ENCODE results near the gene LURAP1L. TPM values are rescaled to one million over a fixed set of nuclear protein-coding genes. Genes with fewer than 3 reads are reported as not detected.

Gene LURAP1L, protein sequence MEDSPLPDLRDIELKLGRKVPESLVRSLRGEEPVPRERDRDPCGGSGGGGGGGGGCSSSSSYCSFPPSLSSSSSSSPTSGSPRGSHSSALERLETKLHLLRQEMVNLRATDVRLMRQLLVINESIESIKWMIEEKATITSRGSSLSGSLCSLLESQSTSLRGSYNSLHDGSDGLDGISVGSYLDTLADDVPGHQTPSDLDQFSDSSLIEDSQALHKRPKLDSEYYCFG
- not detected for total RNA-seq

DNA sequence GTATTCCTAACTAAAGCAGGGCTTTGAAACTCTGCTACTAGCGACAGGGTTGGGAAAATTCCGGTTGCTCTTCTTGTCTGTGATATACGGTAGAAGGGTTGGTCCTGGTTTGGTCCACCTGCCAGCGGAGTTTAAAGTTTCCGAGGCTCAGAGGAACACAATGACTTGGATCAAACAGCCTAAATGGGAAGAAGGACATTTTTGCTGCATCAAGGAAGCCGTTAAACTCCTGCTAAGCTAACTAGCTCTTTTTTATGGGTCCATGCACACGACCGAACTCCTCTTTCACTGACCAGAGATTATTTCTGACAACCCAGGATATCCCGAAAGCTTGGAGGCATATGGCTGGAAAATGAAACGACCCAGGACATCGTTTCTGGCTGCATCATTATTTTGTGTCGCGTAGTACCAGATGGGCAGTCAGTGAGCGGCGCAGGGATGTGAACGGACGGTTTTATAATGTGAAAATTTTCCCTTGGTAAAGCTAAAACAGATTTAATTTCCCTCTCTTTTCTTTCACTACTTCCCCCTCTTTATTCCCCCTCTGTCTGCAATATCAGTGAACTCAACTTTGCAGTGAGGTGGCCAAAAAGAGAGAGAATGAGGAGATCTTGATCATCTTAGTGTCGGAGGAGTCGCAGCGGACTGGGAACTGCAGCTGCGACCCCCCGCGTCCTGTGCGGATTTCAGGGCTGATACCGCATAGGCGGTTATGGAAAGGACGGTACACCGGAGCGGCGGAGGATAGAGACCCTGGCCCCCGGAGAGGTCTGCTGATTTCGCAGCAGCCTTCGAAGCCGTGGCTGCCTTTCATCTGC, at the start of gene LURAP1L:
Gene LURAP1L, plus strand, starts transcription at position 160 of the 818 bp plus-strand sequence. CDS start 696 bp downstream, outside the sequence.
- peaks cover 1% of the 10 kb centered on the region for H3K4me1 Mint-ChIP-seq
- H3K4me3 Mint-ChIP-seq, result no peak within 1 kb of the TSS
- no peak within 1 kb of the TSS for H3K27ac Mint-ChIP-seq
- no peaks in the 10 kb centered on the region for H3K36me3 Mint-ChIP-seq
- H3K9me3 Mint-ChIP-seq, result peaks cover 2% of the 10 kb centered on the region
- peaks cover 30% of the 10 kb centered on the region for H3K27me3 Mint-ChIP-seq
- DNase-seq, result no peak

DNA sequence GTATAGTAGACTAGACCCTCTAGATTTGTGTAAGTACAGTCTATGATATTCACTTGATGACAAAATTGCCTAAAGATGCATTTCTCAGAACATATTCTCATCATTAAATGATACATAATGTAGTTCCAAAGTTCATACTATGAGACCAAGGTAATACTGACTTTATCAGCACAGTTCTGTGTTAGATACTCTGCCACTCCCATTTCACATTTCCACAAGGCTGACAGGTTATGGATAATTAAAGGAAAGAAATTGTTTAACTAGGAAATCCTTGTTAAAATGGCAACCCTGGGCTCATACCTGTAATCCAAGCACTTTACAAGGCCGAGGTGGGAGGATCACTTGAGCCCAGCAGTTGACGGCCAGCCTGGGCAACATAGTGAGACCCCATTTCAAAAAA, 48.0 kb upstream of the LURAP1L start:
- Mint-ChIP-seq H3K27ac (no peak overlapping the region), H3K4me3 (no peak overlapping the region), H3K27me3 (no peaks in the 10 kb centered on the region), H3K9me3 (peaks cover 7% of the 10 kb centered on the region), H3K36me3 (no peaks in the 10 kb centered on the region), H3K4me1 (no peaks in the 10 kb centered on the region)
- no peak for DNase-seq

DNA sequence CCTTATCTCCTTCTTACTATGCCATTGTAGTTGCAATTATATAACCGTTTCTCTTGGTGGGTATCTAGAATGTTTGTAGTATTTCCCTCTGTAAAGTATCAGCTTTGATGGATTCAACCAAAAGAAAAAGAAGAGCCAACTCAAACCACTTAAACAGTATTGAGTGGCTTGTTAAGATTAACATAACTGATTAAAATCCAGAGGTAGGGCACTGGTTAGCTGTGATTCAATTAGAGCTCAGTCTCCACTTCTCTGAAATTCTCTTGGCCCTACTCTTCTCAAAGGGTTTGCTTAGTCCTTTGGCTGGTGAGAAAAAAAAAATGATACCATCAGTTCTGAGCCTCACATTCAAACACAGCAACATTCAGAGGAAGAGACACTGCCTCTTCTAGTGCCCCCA, 44.6 kb upstream of the LURAP1L start:
- H3K4me1 Mint-ChIP-seq, result no peaks in the 10 kb centered on the region
- no peaks in the 10 kb centered on the region for H3K27me3 Mint-ChIP-seq
- H3K27ac Mint-ChIP-seq, result no peak overlapping the region
- no peaks in the 10 kb centered on the region for H3K36me3 Mint-ChIP-seq
- H3K4me3 Mint-ChIP-seq, result no peak overlapping the region
- H3K9me3 Mint-ChIP-seq, result peaks cover 12% of the 10 kb centered on the region
- no peak for DNase-seq

DNA sequence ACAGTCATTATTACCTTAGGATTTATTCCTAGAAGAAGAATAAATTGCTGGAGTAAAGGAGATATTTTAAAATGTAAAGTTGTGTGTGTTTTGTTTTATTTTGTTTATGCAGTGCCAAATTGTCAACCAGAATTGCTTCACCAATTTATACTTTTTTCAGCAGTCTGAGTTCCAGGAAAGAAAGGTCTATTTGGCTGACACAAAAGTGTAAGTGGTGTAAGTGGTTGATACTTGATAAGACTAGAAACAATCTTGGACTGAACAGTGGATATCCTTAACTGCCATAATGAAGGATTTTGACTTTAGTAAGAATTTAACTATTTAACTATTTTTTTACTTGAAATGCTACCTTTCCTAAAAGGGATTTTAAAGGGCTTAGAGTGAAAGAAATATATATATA, 43.9 kb upstream of the LURAP1L start:
- no peak for DNase-seq
- peaks cover 15% of the 10 kb centered on the region for H3K9me3 Mint-ChIP-seq
- H3K4me1 Mint-ChIP-seq, result no peaks in the 10 kb centered on the region
- H3K27me3 Mint-ChIP-seq, result no peaks in the 10 kb centered on the region
- no peaks in the 10 kb centered on the region for H3K36me3 Mint-ChIP-seq
- no peak overlapping the region for H3K27ac Mint-ChIP-seq
- no peak overlapping the region for H3K4me3 Mint-ChIP-seq

DNA sequence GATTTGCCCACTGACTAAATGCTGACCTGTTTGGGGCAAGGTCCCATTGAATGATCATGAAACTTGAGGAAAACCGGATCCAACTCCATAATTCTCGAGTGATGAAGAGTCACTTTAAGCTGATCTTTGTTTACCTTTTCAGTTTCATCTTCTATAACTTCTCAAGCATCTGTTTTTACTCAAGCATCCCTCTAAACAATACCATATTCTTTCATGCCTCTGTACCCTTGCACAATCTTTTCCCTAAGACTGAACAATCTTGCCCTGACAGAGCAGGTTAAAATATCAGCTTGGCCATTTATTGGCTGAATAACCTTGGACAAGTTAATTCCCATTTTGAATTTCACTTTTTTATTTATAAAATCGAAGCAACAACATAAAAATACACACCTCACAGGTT, 41.8 kb upstream of the LURAP1L start:
- Mint-ChIP-seq H3K9me3 (peaks cover 13% of the 10 kb centered on the region), H3K27me3 (no peaks in the 10 kb centered on the region)

DNA sequence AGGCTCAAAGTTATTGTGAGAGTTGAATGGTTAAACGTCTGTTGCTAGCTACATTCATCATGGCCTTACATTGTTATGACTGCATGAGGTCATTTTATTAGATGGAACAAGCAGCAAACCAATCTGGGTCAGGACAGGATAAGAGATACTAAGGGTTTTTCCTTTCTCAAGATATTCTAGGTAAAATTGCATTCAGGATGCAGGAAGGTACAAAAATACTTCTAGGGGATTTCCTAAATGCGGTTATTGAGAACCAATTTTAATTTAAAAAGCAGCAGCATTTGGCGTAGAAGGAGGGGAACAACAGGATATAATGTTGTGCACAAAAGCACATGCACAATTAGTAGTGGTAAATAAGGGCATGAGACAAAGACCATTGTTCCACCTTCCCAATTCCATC, 39.2 kb upstream of the LURAP1L start:
- Mint-ChIP-seq H3K27ac (no peak overlapping the region), H3K4me1 (no peaks in the 10 kb centered on the region), H3K27me3 (no peaks in the 10 kb centered on the region), H3K36me3 (no peaks in the 10 kb centered on the region), H3K9me3 (peaks cover 13% of the 10 kb centered on the region), H3K4me3 (no peak overlapping the region)
- no peak for DNase-seq

More for the DNA sequence above, 41.8 kb upstream of the LURAP1L start:
- Mint-ChIP-seq H3K27ac (no peak overlapping the region), H3K36me3 (no peaks in the 10 kb centered on the region), H3K4me1 (no peaks in the 10 kb centered on the region), H3K4me3 (no peak overlapping the region)
- no peak for DNase-seq

DNA sequence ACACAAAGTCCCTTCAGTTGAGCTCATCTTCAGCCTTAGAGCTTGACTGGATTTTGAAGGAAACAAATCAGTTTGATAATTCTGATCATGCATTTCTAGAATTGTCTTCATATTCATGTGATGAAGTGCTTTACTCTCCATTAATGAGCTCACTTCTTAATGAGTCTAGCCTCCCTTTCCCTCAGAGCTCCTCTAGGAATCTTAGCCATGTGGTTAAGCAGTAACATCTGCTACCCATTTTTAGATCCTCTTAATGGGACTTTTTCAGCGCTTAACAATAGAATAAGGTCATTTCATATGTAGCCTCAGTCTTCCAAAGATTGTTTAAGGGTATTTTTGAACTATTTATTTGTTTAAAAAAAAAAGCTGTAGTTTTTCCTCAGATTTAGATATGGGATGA, 36.9 kb upstream of the LURAP1L start:
- Mint-ChIP-seq H3K36me3 (no peaks in the 10 kb centered on the region), H3K27ac (no peak overlapping the region), H3K4me1 (no peaks in the 10 kb centered on the region), H3K9me3 (peaks cover 22% of the 10 kb centered on the region), H3K4me3 (no peak overlapping the region), H3K27me3 (no peaks in the 10 kb centered on the region)
- no peak for DNase-seq

DNA sequence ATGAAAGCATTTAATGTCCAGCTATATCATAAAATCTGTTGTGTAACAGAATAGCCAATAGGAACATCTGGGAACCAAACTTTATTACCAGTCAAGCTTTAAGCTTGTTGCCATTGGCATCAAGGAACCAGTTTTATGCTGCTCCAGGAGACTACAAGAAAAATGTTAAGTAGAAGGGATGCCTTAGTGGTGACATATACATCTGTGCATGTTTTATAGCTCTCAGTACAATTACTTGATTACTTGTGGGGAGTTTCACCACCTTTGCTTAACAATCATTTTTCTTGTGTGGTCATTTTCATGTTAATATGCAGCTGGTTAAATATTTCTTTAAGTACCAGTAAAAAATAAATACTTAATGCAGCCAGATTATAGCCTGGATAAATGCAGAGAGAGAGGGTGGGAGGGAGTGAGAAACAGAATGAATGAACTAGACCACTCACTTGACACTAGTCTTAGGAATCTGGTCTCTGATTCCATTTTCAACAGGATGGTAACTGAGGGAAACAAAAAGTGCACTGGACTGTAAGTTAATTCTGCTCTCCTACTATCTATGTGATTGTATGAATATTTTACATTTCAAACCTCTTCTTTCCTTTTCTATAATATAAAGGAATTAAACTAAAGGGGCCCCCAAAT, 35.7 kb upstream of the LURAP1L start:
- Mint-ChIP-seq H3K36me3 (no peaks in the 10 kb centered on the region), H3K4me3 (no peak overlapping the region), H3K9me3 (peaks cover 23% of the 10 kb centered on the region), H3K27me3 (no peaks in the 10 kb centered on the region), H3K4me1 (no peaks in the 10 kb centered on the region), H3K27ac (no peak overlapping the region)
- no peak for DNase-seq

DNA sequence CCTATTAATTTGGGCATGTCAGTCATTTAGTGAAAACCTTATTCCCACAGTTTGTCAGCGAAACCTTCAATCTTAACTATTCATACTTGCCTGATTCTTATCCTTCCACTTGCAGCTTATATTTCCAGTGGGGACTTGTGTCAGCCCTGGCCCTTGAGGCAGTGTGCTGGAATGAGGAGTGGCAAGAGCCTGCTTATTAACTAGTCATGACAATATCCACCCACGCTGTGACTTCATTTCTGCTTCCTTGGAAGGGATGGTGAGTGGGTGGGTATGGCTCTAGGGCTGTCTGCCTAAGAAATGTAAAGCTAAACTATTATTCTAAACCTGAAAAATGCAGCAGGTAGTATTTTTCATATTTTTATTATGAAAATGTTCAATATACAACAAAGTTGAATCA, 34.0 kb upstream of the LURAP1L start:
- Mint-ChIP-seq H3K4me1 (no peaks in the 10 kb centered on the region), H3K36me3 (no peaks in the 10 kb centered on the region)

DNA sequence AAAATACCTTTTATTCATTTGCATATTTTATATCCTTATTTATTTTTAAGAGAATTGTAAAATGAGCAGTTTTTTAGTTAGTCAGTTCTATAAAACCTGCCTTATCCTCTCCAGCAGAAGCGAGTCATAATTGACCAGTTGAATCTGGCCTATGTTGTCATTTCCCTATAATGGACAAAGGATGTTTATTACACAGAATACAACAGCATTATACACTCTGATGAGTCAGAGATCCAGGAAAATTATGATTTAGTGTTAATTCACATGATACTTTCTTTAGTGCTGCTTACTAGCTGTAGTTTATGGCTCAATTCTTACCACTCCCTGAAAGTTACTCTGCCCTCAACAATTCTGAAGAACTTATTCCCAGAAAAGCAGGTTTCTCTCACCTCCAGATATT, 26.8 kb upstream of the LURAP1L start:
- no peak overlapping the region for H3K27ac Mint-ChIP-seq
- H3K36me3 Mint-ChIP-seq, result no peaks in the 10 kb centered on the region
- H3K4me1 Mint-ChIP-seq, result no peaks in the 10 kb centered on the region
- peaks cover 7% of the 10 kb centered on the region for H3K9me3 Mint-ChIP-seq
- no peak for DNase-seq
- no peak overlapping the region for H3K4me3 Mint-ChIP-seq
- no peaks in the 10 kb centered on the region for H3K27me3 Mint-ChIP-seq

More for the DNA sequence above, 34.0 kb upstream of the LURAP1L start:
- H3K27ac Mint-ChIP-seq, result no peak overlapping the region
- DNase-seq, result no peak
- no peak overlapping the region for H3K4me3 Mint-ChIP-seq
- H3K27me3 Mint-ChIP-seq, result no peaks in the 10 kb centered on the region
- H3K9me3 Mint-ChIP-seq, result peaks cover 15% of the 10 kb centered on the region

DNA sequence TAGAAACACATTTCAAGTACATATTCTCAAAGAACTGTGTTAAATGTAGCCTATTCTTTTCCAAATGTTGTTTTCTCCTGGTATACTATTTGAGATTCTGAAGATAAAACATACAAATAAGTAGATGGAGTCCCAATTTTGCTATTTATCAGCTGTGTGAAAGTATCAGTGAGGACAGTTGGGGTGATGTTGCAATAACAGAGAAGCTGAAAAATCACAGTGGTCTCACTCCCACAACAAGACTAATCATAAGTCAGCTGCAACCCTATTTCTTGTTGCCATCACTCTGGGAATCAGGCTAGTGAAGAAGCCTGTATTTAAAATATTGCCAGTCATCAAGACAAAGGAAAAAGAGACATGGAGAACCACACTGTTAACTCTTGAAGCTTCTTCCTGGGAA, 25.9 kb upstream of the LURAP1L start:
- H3K4me3 Mint-ChIP-seq, result no peak overlapping the region
- H3K27ac Mint-ChIP-seq, result no peak overlapping the region
- no peaks in the 10 kb centered on the region for H3K27me3 Mint-ChIP-seq
- no peaks in the 10 kb centered on the region for H3K4me1 Mint-ChIP-seq
- no peaks in the 10 kb centered on the region for H3K36me3 Mint-ChIP-seq
- DNase-seq, result no peak
- peaks cover 4% of the 10 kb centered on the region for H3K9me3 Mint-ChIP-seq

DNA sequence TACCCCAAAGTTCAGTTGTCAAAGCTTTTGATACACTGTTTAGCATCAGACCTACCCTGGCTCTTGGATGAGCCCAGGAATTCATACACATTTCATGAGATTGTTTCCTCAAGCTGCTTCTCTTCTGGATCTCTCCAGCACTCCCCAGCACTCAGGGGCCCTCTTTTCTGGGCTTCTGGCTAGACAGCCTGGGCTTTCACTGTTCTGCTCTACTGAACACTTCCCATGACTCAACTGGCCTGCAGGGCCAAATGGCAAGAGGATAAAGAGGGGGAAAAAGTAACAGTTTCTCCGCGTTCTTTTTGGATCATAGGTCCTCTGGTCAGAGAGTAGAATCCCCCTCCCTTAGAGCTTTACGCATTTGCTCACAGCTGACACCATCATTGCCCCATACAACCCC, 20.9 kb upstream of the LURAP1L start:
- no peak overlapping the region for H3K27ac Mint-ChIP-seq
- peaks cover 3% of the 10 kb centered on the region for H3K9me3 Mint-ChIP-seq
- no peaks in the 10 kb centered on the region for H3K27me3 Mint-ChIP-seq
- no peak overlapping the region for H3K4me3 Mint-ChIP-seq
- H3K4me1 Mint-ChIP-seq, result no peaks in the 10 kb centered on the region
- no peak for DNase-seq
- no peaks in the 10 kb centered on the region for H3K36me3 Mint-ChIP-seq

DNA sequence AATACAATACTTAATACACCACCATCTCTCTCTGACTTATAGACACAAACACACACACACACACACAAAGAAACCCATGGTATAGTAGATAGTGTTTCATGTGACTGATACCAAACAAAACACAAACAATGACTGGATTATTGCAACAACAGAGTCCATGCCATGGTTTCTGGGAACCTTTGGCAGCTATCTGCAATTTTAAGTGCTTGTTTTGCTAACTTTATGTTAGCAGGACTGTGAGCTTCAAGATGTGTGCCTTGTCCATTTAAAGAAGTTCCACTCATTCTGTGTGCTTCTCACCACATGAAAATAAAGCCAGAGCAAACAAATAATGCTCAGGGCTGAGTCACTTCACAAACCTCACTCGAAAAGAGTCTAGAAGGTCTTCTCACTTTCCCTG, 15.1 kb upstream of the LURAP1L start:
- Mint-ChIP-seq H3K9me3 (peaks cover 9% of the 10 kb centered on the region), H3K4me3 (no peak overlapping the region), H3K27ac (no peak overlapping the region), H3K4me1 (no peaks in the 10 kb centered on the region), H3K27me3 (no peaks in the 10 kb centered on the region), H3K36me3 (no peaks in the 10 kb centered on the region)
- DNase-seq, result no peak

DNA sequence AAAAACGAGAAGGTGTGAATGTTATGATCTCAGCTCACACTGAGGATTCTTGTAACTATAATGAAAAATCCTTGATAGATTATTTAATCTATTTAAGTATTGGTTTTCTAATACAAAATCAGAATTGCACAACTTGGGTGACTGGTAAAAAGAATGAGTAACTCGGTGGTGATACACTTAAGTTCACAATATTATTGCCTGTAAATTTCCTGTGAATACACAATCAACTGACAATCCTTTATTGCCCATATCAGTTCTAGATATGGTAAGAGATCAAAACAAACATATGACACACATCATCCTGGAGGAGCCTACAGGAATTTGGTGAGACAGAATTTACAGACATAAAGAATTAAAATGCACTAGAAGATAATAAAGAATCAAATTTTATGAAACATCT, 14.1 kb upstream of the LURAP1L start:
- Mint-ChIP-seq H3K4me1 (no peaks in the 10 kb centered on the region), H3K27ac (no peak overlapping the region), H3K27me3 (no peaks in the 10 kb centered on the region), H3K9me3 (peaks cover 9% of the 10 kb centered on the region), H3K4me3 (no peak overlapping the region), H3K36me3 (no peaks in the 10 kb centered on the region)
- no peak for DNase-seq

DNA sequence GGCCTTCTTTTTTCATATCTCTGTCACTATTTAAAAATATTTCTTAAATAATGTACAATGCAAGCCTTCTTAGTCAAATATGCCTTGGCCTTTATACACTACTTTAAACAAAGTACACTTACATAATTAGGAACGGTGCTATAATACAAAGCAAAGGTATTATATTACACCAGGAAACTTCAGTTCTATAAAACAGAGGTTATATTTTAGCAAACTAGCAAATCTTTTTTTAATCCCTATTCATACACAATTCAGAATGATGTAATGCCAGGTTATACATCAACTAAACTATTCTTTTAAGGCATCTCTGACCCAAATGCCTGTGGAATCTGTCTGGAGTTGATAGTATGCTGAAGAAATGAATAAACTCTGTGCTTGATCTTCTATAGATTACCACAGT, 10.7 kb upstream of the LURAP1L start:
- Mint-ChIP-seq H3K27ac (no peak overlapping the region), H3K4me3 (no peak overlapping the region), H3K36me3 (no peaks in the 10 kb centered on the region), H3K4me1 (no peaks in the 10 kb centered on the region), H3K9me3 (peaks cover 9% of the 10 kb centered on the region), H3K27me3 (no peaks in the 10 kb centered on the region)
- no peak for DNase-seq

Data from activated naive CD8-positive, alpha-beta T cell treated with anti-CD3 and anti-CD28 coated beads for 36 hours (primary cell).